ENCODE results near the gene ZFR2. TPM values are rescaled to one million over a fixed set of nuclear protein-coding genes. Genes with fewer than 3 reads are reported as not detected.

The ZFR2 gene
- polyA plus RNA-seq, 1 of the 3 experiments (the other 2 are of a cell fraction), result 0.44 TPM

DNA sequence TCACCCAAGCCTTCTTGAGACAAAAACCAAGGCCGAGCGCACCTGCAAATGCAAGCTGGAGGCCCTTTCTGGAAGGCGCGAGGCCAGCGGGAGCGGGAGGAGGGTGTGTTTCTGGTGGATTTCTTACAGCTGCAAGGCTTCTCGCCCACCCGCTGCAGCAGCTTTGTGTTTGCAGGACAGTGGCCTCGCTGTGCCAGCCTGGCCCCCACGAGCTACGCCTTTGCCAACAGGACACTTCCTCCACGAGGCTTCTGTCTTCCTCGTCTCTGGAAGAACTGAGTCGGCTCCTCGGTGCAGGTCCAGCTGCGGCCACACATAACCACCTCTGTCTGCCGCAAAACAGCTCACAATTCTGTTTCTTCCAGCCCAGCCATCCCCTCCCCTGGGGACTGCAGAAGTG is 21.8 kb upstream of the ZFR2 start:
- Histone ChIP-seq H3F3A (replicated peaks; ENCODE audit: insufficient read depth) (no peaks in the 10 kb centered on the region), H3K4me3 (ENCODE audit: low read depth in 2 of 2, low read length in 1 of 2) (no peak overlapping the region), H3K9ac (no peak overlapping the region), H3K27me3 (ENCODE audit: insufficient read depth) (no peaks in the 10 kb centered on the region; the same call in 1 of the 2 replicates), H4K20me1 (ENCODE audit: insufficient read depth) (no peaks in the 10 kb centered on the region), H3K9me2 (no peaks in the 10 kb centered on the region), H3K4me2 (no peak overlapping the region), H3K27ac (ENCODE audit: low read depth in 2 of 2, low read length in 1 of 2) (no peak overlapping the region), H3K9me3 (no peaks in the 10 kb centered on the region), H3K79me2 (ENCODE audit: insufficient read depth) (no peaks in the 10 kb centered on the region), H3K4me1 (ENCODE audit: control insufficient read depth in 1 of 2, insufficient read depth in 2 of 2, low read depth in 1 of 2, low read length in 1 of 2) (no peaks in the 10 kb centered on the region), H3K36me3 (replicated peaks in 1 of 2; ENCODE audit: control insufficient read depth in 1 of 2, insufficient read depth in 2 of 2, low read length in 1 of 2) (no peaks in the 10 kb centered on the region), H2AFZ (ENCODE audit: low read depth) (no peak overlapping the region)
- WGBS (ENCODE audit: low lambda C conversion rate), result 79% methylated on average over 10 of the region's 17 CpGs
- ChIA-PET POLR2A (interaction anchor here (0.9 to 1.2 kb wide), 2 partner anchors 10 to 81 kb away, joined by 3 to 5 read pairs; partner anchors contain the start of genes ATCAY and DAPK3), CTCF (interaction anchor here (0.8 kb wide), 1 partner anchor 68 kb away, joined by 3 read pairs; no protein-coding TSS in a partner anchor)
- no peak for DNase-seq
- TF ChIP-seq EZH2phosphoT487 (IDR thresholded peaks at IDR 0.05; ENCODE audit: borderline replicate concordance, low read depth) (no peak), NFIC (IDR thresholded peaks at IDR 0.05; ENCODE audit: borderline replicate concordance) (no peak), FOXJ3 (CRISPR knock-in tag; IDR thresholded peaks at IDR 0.05) (no peak), FOSL2 (IDR thresholded peaks at IDR 0.05; ENCODE audit: borderline replicate concordance, low read depth) (no peak)
- TF ChIP-seq, protein P1, sequence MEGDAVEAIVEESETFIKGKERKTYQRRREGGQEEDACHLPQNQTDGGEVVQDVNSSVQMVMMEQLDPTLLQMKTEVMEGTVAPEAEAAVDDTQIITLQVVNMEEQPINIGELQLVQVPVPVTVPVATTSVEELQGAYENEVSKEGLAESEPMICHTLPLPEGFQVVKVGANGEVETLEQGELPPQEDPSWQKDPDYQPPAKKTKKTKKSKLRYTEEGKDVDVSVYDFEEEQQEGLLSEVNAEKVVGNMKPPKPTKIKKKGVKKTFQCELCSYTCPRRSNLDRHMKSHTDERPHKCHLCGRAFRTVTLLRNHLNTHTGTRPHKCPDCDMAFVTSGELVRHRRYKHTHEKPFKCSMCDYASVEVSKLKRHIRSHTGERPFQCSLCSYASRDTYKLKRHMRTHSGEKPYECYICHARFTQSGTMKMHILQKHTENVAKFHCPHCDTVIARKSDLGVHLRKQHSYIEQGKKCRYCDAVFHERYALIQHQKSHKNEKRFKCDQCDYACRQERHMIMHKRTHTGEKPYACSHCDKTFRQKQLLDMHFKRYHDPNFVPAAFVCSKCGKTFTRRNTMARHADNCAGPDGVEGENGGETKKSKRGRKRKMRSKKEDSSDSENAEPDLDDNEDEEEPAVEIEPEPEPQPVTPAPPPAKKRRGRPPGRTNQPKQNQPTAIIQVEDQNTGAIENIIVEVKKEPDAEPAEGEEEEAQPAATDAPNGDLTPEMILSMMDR (IDR thresholded peaks at IDR 0.05), result no peak

DNA sequence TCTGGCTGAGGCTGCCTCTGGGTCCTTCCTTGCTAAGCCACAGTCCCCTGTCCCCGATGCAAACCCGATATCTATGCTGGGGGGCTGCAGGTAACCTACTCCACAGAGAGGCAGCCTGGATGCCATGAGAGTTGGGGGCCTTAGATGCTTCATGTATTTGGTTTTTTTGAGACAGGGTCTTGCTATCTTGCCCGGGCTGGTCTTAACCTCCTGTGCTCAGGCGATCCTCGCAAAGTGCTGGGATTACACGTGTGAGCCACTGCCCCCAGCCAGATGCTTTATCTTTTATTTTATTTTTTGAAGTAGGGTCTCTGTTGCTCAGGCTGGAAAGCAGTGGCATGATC is 13.2 kb upstream of the ZFR2 start:
- Histone ChIP-seq H3K9ac (no peak overlapping the region), H2AFZ (ENCODE audit: low read depth) (no peak overlapping the region), H3K36me3 (replicated peaks in 1 of 2; ENCODE audit: control insufficient read depth in 1 of 2, insufficient read depth in 2 of 2, low read length in 1 of 2) (no peaks in the 10 kb centered on the region), H3K27ac (ENCODE audit: low read depth in 2 of 2, low read length in 1 of 2) (no peak overlapping the region), H3K4me1 (ENCODE audit: control insufficient read depth in 1 of 2, insufficient read depth in 2 of 2, low read depth in 1 of 2, low read length in 1 of 2) (no peaks in the 10 kb centered on the region; a peak in 1 of 4 replicates), H3K27me3 (ENCODE audit: insufficient read depth) (0 out of 2 replicates have a peak, but pooled peaks cover 5% of the 10 kb centered on the region), H4K20me1 (ENCODE audit: insufficient read depth) (no peaks in the 10 kb centered on the region), H3K4me2 (no peak overlapping the region), H3K9me2 (no peaks in the 10 kb centered on the region), H3F3A (replicated peaks; ENCODE audit: insufficient read depth) (peaks cover 3% of the 10 kb centered on the region), H3K79me2 (ENCODE audit: insufficient read depth) (no peaks in the 10 kb centered on the region), H3K9me3 (no peaks in the 10 kb centered on the region), H3K4me3 (ENCODE audit: low read depth in 2 of 2, low read length in 1 of 2) (peak overlapping the region in 1 of 2 experiments; percentile 46; a peak in 1 of 4 replicates)
- no peak for DNase-seq
- CTCF ChIA-PET, result no interaction called here
- POLR2A ChIA-PET, result interaction anchor here (0.6 kb wide), 1 partner anchor 106 kb away, joined by 3 read pairs; no protein-coding TSS in a partner anchor
- WGBS (ENCODE audit: low lambda C conversion rate), result 50% methylated on average over 6 of the region's 6 CpGs
- TF ChIP-seq FOSL2 (IDR thresholded peaks at IDR 0.05; ENCODE audit: borderline replicate concordance, low read depth) (no peak), SMC3 (IDR thresholded peaks at IDR 0.05; ENCODE audit: low read depth, low read length) (no peak)

DNA sequence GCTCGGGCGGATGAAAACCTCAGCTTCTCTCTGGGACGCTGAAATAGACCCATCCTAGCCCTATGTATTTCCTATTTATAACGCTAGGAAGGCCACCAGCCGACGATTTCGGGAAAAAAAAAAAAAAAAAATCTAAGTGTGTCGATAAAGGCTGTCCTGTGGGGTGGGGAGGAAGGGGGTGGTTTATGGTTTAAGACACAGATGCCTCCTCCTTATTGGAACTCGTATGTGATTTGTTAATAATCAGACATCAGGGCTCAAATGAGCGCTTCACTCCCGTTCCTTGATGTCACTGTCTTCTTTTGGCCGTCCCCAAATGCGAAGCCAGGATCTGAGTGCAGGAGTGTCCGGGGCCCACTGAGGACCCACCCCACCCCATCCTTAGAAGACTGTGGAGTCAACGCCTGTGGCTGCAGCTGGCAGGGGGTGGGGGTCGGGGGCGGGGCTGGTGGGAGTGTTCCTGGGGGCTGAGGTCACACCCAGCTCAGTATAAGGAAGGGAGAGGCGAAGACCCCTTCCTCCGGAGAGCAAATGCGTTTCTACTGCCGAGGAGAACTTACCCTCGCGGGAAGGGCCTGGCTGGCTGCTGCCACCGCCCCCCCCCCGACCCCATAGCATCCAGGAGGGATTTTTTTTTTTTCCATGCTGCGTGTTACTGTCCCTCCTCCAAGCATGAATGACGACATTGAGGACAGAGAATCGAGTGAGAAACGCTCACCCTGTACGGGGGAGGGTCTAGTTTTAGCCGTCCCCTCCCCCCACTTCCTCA is 12.6 kb upstream of the ZFR2 start:
- H3K27me3 ChIP-seq (ENCODE audit: insufficient read depth), result 0 out of 2 replicates have a peak, but pooled peaks cover 5% of the 10 kb centered on the region
- peaks cover 3% of the 10 kb centered on the region for H3F3A ChIP-seq (replicated peaks; ENCODE audit: insufficient read depth)
- H2AFZ ChIP-seq (ENCODE audit: low read depth), result peak overlapping the region; percentile 70; the same call in 1 of the 2 replicates
- H3K4me1 ChIP-seq (ENCODE audit: control insufficient read depth in 1 of 2, insufficient read depth in 2 of 2, low read depth in 1 of 2, low read length in 1 of 2), result no peaks in the 10 kb centered on the region; a peak in 1 of 4 replicates
- H3K27ac ChIP-seq (ENCODE audit: low read depth in 2 of 2, low read length in 1 of 2), result peak overlapping the region in 1 of 2 experiments; percentile 73; a peak in 2 of 4 replicates
- no peaks in the 10 kb centered on the region for H3K79me2 ChIP-seq (ENCODE audit: insufficient read depth)
- H3K36me3 ChIP-seq (replicated peaks in 1 of 2; ENCODE audit: control insufficient read depth in 1 of 2, insufficient read depth in 2 of 2, low read length in 1 of 2), result no peaks in the 10 kb centered on the region
- H3K4me3 ChIP-seq (ENCODE audit: low read depth in 2 of 2, low read length in 1 of 2), result peak overlapping the region; percentile 46 to 60
- 3% methylated on average over 28 of the region's 31 CpGs for WGBS (ENCODE audit: low lambda C conversion rate)
- DNase-seq, result peak; percentile 81
- no peaks in the 10 kb centered on the region for H4K20me1 ChIP-seq (ENCODE audit: insufficient read depth)
- H3K9ac ChIP-seq, result 0 out of 2 replicates have a peak overlapping the region, but pooled peaks have one; percentile 14
- ChIA-PET CTCF (interaction anchor here (0.9 to 1.1 kb wide), 2 partner anchors 59 to 97 kb away, joined by 3 to 7 read pairs; no protein-coding TSS in a partner anchor), POLR2A (interaction anchor here (0.6 to 1.5 kb wide), 7 partner anchors 8 to 119 kb away, joined by 3 to 7 read pairs (median 5); partner anchors contain the start of genes EEF2 and MRPL54)
- H3K9me3 ChIP-seq, result no peaks in the 10 kb centered on the region
- H3K4me2 ChIP-seq, result peak overlapping the region; percentile 76
- H3K9me2 ChIP-seq, result no peaks in the 10 kb centered on the region
- TF ChIP-seq, protein P2, sequence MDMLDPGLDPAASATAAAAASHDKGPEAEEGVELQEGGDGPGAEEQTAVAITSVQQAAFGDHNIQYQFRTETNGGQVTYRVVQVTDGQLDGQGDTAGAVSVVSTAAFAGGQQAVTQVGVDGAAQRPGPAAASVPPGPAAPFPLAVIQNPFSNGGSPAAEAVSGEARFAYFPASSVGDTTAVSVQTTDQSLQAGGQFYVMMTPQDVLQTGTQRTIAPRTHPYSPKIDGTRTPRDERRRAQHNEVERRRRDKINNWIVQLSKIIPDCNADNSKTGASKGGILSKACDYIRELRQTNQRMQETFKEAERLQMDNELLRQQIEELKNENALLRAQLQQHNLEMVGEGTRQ (IDR thresholded peaks at IDR 0.05; ENCODE audit: borderline replicate concordance, low read depth, low read length), result no peak
- TF ChIP-seq SIN3A (IDR thresholded peaks at IDR 0.05; ENCODE audit: borderline replicate concordance, low read depth, low read length) (no peak), YY1 (IDR thresholded peaks at IDR 0.05; ENCODE audit: low read depth) (no peak), NFIC (IDR thresholded peaks at IDR 0.05; ENCODE audit: borderline replicate concordance) (no peak), FOXJ3 (CRISPR knock-in tag; IDR thresholded peaks at IDR 0.05) (no peak), NRF1 (IDR thresholded peaks at IDR 0.05; ENCODE audit: low read depth, low read length) (no peak), TCF12 (IDR thresholded peaks at IDR 0.05) (no peak), GATA2 (CRISPR knock-in tag; IDR thresholded peaks at IDR 0.05) (no peak), JUND (IDR thresholded peaks at IDR 0.05) (no peak), POLR2AphosphoS5 (IDR thresholded peaks at IDR 0.05; ENCODE audit: low read depth, low read length) (no peak)
- TF ChIP-seq, protein P3, sequence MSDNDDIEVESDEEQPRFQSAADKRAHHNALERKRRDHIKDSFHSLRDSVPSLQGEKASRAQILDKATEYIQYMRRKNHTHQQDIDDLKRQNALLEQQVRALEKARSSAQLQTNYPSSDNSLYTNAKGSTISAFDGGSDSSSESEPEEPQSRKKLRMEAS (IDR thresholded peaks at IDR 0.05; ENCODE audit: low read depth), result no peak
